HUES64 (cell line): ENCODE results near the gene SHD.
"Not testable (repeated sequence)": the region's sequence is repeated elsewhere in the genome, so short reads cannot be mapped to it uniquely, and the experiment has no call there.

Experiments
- H3K27ac ChIP-seq: 2 replicates; pipeline ENCODE4 v1.7.0; 2013; ENCODE audit warnings: low read depth, low read length, inconsistent platforms
- H3K27me3 ChIP-seq: 2 replicates; pipeline ENCODE4 v1.6.1; 2013; ENCODE audit warnings: mild to moderate bottlenecking, low read length; ENCODE audit not compliant: insufficient read depth
- H3K36me3 ChIP-seq: 2 replicates; pipeline ENCODE4 v1.6.1; 2013; ENCODE audit warnings: mild to moderate bottlenecking, low read length; ENCODE audit not compliant: insufficient read depth
- H3K4me1 ChIP-seq: 2 replicates; pipeline ENCODE4 v1.6.1; 2013; ENCODE audit warnings: mild to moderate bottlenecking, low read length, moderate library complexity; ENCODE audit not compliant: insufficient read depth
- H3K4me3 ChIP-seq: 2 replicates; pipeline ENCODE4 v1.5.1; 2013; ENCODE audit warnings: mild to moderate bottlenecking, low read length, moderate library complexity
- H3K9ac ChIP-seq: 2 replicates; pipeline ENCODE4 v1.6.1; 2013; ENCODE audit warnings: mild to moderate bottlenecking, low read depth, low read length
- H3K9me3 ChIP-seq: 2 replicates; pipeline ENCODE4 v1.6.1; 2013; ENCODE audit warnings: low read depth, low read length; ENCODE audit not compliant: insufficient read depth
- WGBS: fragments of 150-250, 120-280 bp; methylation state at CpG from one replicate; pipeline ENCODE4 v1.1.7; 2013; ENCODE audit warnings: missing lambda C conversion rate; 5-methylcytosine and 5-hydroxymethylcytosine counted together

The SHD gene

DNA sequence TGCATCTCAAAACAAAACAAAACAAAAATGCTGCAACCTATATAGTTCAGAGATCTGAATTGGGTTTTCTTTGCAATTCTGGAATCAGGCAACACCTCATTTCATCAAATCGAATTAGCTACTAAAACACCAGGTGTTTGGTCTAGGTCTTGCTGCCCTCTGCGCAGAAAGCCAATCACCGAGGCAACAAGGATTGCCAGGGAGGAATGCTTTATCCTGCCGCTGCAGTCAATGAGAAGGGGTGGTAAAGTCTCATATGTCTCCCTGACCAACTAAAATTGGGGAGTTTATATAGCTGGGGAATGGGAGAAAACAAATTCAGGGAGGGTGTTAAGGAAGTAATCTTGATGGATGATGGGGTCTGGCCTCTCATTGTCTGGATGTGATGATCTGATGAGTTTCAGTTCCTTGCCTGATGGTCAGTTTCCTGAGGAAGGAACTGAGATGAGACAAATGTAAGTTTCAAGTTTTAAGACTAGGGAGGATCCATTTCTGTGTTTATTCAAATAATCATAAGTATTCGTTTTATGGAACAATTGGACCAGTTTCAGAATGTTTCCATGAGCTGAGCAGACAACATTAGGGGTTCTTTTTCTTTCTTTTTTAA, 37.1 kb upstream of the SHD start:
- no peaks in the 10 kb centered on the region for H3K36me3 ChIP-seq
- no peak overlapping the region for H3K4me3 ChIP-seq
- no peaks in the 10 kb centered on the region for H3K27me3 ChIP-seq
- H3K9ac ChIP-seq = no peak overlapping the region
- H3K4me1 ChIP-seq = no peaks in the 10 kb centered on the region
- H3K9me3 ChIP-seq = no peaks in the 10 kb centered on the region
- H3K27ac ChIP-seq = no peak overlapping the region
- WGBS = 82% methylated on average over 5 of the region's 5 CpGs

GRCh38 chr19:4245938-4246337, 33.1 kb upstream of the SHD start:
- not testable (repeated sequence) for H3K9me3 ChIP-seq, H3K4me1 ChIP-seq, H3K27ac ChIP-seq, H3K27me3 ChIP-seq
- H3K4me3 ChIP-seq = peak overlapping the region; percentile 83
- peaks cover 21% of the 10 kb centered on the region for H3K36me3 ChIP-seq
- WGBS = 98% methylated on average over 6 of the region's 6 CpGs
- peak overlapping the region; percentile 71; the same call in 1 of the 2 replicates for H3K9ac ChIP-seq

DNA sequence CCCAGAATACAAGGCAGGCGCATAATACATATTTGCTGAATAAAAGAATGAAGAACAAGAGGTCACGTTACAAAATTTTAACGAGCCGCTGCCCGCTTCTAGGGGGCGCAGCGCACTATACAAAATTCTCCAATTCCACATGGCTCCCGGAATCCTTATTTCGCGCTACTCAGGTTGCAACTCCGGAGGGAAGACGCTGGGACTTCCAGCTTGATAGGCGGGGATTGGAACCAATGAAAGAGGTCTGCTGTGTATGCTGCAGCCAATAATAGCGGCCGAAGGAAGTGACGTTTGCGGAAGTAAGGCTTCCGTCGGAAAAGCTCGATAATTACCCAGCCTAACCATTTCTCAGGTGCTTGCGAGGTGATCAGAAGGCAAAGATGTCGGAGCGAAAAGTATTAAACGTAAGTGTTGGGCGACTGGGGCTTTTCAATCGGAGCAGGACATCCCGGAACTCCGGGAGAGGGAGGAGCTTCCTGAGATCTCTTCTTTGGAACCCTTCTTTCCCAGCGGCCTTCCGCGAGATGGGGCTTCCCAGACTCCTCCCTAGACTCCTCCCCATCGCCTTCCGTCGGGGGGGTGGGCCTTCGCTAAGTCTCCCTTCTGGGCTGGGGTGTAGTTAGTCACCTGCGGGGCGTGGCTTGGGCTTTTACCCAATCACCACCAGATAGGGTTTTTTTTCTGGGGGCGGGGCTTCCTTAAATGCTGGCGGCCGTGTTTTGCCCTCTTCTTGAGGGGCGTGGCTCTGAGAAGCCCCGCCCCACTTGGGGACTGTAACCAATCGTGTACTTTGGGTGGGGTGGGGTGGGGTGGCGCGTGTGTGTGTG, 32.1 kb upstream of the SHD start, which contains the start of gene YJU2:
YJU2 (plus strand) TSS at position 314 of the 827 bp plus-strand sequence; CDS start at position 381, 67 bp downstream.
- H3K27ac ChIP-seq = peak within 1 kb of the TSS; percentile 81
- H3K4me3 ChIP-seq = peak within 1 kb of the TSS; percentile 83
- H3K4me1 ChIP-seq = 0 out of 2 replicates have a peak, but pooled peaks cover 3% of the 10 kb centered on the region
- no peaks in the 10 kb centered on the region for H3K9me3 ChIP-seq
- H3K27me3 ChIP-seq = no peaks in the 10 kb centered on the region
- peak within 1 kb of the TSS; percentile 97 for H3K9ac ChIP-seq
- 1% methylated on average over 39 of the region's 45 CpGs for WGBS
- peaks cover 31% of the 10 kb centered on the region for H3K36me3 ChIP-seq

GRCh38 chr19:4256563-4256962, 22.5 kb upstream of the SHD start:
- no peak overlapping the region for H3K9ac ChIP-seq
- no peak overlapping the region for H3K27ac ChIP-seq
- WGBS = 93% methylated on average over 4 of the region's 4 CpGs
- H3K9me3 ChIP-seq = peaks cover 6% of the 10 kb centered on the region
- no peak overlapping the region for H3K4me3 ChIP-seq
- H3K27me3 ChIP-seq = no peaks in the 10 kb centered on the region
- H3K36me3 ChIP-seq = peaks cover 74% of the 10 kb centered on the region
- H3K4me1 ChIP-seq = no peaks in the 10 kb centered on the region

- Histone ChIP-seq H3K9me3 (peaks cover 6% of the 10 kb centered on the region), H3K9ac (no peak overlapping the region), H3K27me3 (no peaks in the 10 kb centered on the region), H3K4me1 (no peaks in the 10 kb centered on the region), H3K4me3 (no peak overlapping the region), H3K36me3 (peaks cover 73% of the 10 kb centered on the region), H3K27ac (no peak overlapping the region)
- whole genome bisulfite sequencing = 97% methylated on average over 5 of the region's 6 CpGs
These were observed 22.0 kb upstream of the SHD start for GRCh38 chr19:4257025-4257424.

- H3K4me3 ChIP-seq = no peak overlapping the region
- H3K36me3 ChIP-seq = peaks cover 72% of the 10 kb centered on the region
- no peak overlapping the region for H3K27ac ChIP-seq
- H3K9ac ChIP-seq = no peak overlapping the region
- H3K9me3 ChIP-seq = peaks cover 6% of the 10 kb centered on the region
- H3K27me3 ChIP-seq = no peaks in the 10 kb centered on the region
- WGBS = 95% methylated on average over 28 of the region's 28 CpGs
- no peaks in the 10 kb centered on the region for H3K4me1 ChIP-seq
These were observed 20.9 kb upstream of the SHD start for GRCh38 chr19:4258181-4258580.

- WGBS = 96% methylated on average over 11 of the region's 11 CpGs
- Histone ChIP-seq H3K9me3 (peaks cover 6% of the 10 kb centered on the region), H3K9ac (no peak overlapping the region), H3K36me3 (peaks cover 53% of the 10 kb centered on the region), H3K4me3 (no peak overlapping the region), H3K27me3 (no peaks in the 10 kb centered on the region), H3K4me1 (no peaks in the 10 kb centered on the region), H3K27ac (no peak overlapping the region)
These were observed 18.4 kb upstream of the SHD start for GRCh38 chr19:4260613-4261191.

DNA sequence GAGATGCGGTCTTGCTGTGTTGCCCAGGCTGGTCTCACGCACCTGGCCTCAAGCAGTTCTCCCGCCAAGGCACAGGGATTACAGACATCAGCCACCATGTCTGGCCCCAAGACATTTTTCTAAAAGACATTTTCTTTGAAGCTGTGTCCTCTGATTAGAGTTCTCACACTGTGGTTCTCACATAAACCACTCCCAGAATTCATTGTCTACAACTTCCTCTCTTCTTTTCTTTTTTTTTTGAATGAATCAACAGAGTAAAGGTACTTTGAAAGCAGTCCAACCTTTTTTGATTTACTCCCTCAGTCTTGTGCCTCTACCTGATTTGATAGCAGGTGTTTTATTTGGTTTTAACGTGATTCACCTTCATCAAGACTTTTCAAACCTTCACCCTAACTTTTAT, 14.3 kb upstream of the SHD start:
- H3K27ac ChIP-seq = no peak overlapping the region
- no peaks in the 10 kb centered on the region for H3K9me3 ChIP-seq
- 95% methylated on average over 3 of the region's 4 CpGs for WGBS
- no peaks in the 10 kb centered on the region for H3K4me1 ChIP-seq
- peaks cover 40% of the 10 kb centered on the region for H3K36me3 ChIP-seq
- no peak overlapping the region for H3K4me3 ChIP-seq
- no peaks in the 10 kb centered on the region for H3K27me3 ChIP-seq
- H3K9ac ChIP-seq = no peak overlapping the region

- H3K4me3 ChIP-seq = no peak overlapping the region
- peaks cover 33% of the 10 kb centered on the region for H3K36me3 ChIP-seq
- H3K27ac ChIP-seq = no peak overlapping the region
- H3K9me3 ChIP-seq = no peaks in the 10 kb centered on the region
- WGBS = 93% methylated on average over 16 of the region's 18 CpGs
- H3K27me3 ChIP-seq = no peaks in the 10 kb centered on the region
- no peak overlapping the region for H3K9ac ChIP-seq
- H3K4me1 ChIP-seq = no peaks in the 10 kb centered on the region
These were observed 12.6 kb upstream of the SHD start for GRCh38 chr19:4266253-4267000.

DNA sequence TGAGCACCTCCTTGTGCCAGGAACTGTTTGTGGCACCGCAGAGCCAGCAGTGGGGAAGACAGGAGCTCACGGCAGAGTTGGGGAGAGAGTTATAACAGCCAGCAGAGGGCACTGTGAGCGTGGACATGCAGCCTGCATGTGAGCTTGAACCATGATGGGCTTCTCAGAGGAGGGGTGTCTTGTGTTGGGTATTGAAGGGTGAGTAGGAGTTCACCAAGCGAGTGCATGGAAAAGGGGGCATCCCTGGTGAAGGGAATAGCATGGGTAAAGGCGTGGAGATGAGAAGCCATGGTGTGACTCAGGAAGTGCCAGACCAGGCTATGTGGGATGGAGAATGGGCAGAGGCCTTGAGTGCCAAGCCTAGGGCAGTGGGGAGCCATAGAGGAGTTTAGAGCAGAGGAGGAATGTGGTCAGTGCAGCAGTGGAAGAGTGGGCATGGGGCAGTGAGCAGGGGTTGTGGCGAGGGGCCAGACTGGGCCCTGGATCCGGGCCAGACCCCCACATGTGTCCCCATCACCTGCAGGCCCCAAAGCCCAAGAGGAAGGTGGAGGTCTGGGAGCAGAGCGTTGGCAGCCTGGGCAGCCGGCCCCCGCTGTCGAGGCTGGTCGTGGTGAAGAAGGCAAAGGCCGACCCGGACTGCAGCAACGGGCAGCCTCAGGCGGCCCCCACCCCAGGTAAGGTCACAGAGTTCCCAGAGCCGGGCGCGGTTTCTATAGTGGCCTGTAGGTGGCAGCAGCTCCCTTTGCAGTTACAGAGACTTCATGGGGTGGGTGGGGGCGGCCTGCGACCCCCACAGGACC, 11.8 kb upstream of the SHD start:
- Histone ChIP-seq H3K27ac (no peak overlapping the region), H3K36me3 (peaks cover 27% of the 10 kb centered on the region), H3K4me3 (no peak overlapping the region), H3K9ac (no peak overlapping the region), H3K9me3 (no peaks in the 10 kb centered on the region), H3K27me3 (no peaks in the 10 kb centered on the region), H3K4me1 (no peaks in the 10 kb centered on the region)
- WGBS = 41% methylated on average over 21 of the region's 21 CpGs
